GM21528 (cell line): Measurements from ENCODE around the gene SERINC5.

Source experiments
- ATAC-seq: cut with Tn5 transposase; IDR thresholded peaks from one replicate; pipeline ENCODE4 v1.9.1; 2021; ENCODE audit warnings: mild to moderate bottlenecking, moderate library complexity; ENCODE audit not compliant: unreplicated experiment, low FRiP score

The SERINC5 gene

DNA sequence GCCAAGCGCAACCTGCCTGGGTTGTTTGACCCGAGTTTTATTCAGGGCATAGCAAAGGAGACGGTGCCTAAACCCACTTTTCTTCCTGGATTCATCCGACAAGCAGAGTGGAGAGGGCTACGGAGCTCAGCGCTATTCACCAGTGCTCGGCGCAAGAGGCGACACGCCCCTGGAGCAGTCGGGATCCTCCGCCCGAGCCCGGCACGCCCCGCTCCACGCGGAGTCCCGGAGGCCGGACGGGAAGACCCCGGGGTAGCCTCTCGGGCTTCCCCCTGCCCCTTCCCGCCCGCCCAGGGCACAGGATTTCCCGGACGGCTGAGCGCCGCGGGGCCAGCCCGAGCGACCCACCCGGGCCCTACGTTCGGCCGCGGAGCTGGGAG lies 427 bp downstream of the SERINC5 start:
- ATAC-seq: peak; percentile 45

DNA sequence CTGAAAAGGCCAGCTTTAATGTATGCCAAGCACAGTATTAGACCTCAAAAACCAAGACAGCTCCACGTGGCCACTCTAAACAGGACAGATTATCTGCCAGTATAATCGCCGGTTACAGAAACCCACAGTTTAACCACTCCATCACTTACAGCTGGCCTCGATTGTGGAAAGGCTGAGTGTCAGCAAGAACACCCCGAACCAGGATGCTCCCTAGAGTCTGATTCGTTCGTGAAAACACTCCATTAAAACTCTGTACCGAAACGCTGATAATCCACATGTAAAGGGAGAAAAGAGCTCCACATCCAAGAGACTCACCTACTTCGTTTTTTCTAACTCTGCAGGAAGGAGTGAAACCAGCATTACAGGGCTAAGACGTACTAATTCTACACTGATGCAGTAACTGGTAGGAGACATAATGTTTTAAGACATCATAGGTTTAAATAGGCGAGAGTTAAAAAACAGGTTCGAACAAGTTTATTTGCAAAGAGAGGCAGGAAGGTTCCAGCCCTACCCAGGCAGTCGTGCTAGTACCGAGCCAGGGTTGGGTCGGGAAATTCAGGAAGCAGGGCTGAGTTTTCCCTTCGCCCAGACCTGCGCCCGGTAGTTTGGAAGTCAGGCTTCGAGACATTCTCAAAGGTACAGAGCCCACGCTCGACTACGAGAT lies 949 bp downstream of the SERINC5 start:
- no peak for ATAC-seq

DNA sequence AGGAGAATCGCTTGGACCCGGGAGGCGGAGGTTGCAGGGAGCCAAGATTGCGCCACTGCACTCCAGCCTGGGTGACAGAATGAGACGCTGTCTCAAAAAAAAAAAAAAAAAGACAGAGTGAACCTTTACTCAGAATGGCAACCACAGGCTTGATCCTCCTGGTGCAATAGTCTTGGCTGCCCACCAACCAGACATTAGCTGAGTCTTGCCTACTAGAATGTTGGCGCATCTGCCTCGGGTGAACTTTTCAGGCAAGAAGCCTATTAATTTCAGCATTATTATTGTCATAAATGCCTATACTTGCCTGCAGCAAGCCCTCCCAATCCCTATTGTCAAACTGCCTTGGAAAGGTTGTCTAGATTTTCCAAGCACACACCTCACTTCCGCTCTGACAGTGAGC lies 4.2 kb downstream of the SERINC5 start:
- no peak for ATAC-seq

DNA sequence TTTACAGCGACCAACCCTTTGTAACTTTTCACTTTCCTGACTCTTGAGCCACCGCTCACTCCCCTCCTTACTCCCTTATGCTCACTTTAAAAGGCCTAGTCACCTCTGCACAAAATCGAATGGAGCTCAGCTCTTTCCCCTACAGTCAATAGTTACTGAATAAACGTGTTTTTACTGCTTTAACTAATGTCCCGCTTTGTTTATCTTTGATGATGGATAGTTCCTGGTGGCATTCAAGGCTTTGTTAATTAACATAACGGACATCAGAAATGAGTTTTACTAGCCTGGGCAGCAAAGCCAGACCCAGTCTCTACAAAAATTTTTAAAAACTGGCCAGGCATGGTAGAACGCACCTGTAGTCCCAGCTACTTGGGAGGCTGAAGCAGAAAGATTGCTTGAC lies 5.0 kb downstream of the SERINC5 start:
- no peak for ATAC-seq

DNA sequence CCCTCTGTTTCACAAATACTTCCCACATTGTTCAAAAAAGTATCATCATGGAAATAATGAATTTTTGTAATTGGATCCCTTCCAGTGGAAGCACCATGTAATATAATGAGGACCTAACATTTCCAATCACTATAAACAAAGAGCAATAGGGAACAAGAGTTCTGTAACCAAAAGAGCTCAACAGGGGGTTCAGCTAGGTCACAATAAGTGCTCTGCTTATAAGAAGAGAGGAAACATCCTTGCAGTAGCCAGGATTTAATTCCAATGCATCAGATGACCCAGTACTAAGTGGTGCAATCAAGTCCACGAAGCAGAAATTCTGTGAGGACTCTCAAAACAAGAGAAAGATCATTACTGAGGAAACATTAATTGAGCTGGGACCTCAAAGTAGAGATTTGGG lies 5.9 kb downstream of the SERINC5 start:
- ATAC-seq: no peak

DNA sequence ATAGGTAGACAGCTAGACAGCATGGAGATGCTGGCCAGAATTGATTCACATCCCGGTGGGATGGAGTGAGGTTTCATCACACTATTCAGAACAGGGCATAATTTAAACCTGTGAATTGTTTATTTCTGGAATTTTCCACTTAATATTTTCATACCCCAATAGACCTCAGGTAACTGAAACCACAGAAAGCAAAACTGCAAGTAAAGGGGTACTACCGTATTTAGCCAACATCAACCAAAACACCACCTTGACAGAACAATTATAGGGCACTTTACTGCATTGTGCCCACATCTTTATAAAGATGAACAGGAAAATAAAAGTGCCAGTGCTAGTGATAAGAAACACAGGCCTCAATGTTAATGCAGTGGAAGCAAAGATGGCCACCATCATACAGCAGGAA lies 7.5 kb downstream of the SERINC5 start:
- ATAC-seq: no peak

DNA sequence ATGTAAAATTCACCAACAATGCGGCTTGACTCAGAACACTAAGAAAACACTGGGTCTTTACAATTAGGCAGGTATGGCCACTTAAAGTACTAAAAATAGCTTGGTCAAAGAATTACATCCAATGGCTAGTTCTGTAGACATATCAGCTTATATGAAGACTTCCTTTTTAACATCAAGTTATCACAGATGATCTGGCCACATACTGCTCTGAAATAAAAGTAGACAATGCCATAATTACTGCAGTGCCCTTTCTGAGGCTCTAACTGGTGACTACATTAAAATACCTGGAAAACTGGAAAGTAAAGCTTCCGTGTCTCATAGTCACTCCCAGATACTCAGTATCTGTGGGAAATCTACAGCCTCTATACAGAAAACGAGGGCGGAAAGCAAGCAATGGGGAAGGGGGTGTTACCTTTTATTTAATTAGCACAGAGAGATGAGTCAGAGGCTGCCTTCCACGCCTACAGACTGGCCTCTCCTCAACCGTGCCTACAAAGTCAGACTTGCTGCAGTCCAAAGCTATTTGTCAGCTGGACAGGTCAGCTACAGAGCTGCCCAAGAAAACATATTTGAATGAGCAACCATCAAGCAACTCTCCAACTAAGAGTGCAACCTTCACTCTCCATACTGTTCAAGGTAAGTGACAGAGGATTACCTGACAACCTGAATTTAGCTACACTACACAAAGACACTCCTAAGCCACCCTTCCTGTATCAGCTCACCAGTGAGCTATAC lies 8.7 kb downstream of the SERINC5 start:
- peak; percentile 78 for ATAC-seq

DNA sequence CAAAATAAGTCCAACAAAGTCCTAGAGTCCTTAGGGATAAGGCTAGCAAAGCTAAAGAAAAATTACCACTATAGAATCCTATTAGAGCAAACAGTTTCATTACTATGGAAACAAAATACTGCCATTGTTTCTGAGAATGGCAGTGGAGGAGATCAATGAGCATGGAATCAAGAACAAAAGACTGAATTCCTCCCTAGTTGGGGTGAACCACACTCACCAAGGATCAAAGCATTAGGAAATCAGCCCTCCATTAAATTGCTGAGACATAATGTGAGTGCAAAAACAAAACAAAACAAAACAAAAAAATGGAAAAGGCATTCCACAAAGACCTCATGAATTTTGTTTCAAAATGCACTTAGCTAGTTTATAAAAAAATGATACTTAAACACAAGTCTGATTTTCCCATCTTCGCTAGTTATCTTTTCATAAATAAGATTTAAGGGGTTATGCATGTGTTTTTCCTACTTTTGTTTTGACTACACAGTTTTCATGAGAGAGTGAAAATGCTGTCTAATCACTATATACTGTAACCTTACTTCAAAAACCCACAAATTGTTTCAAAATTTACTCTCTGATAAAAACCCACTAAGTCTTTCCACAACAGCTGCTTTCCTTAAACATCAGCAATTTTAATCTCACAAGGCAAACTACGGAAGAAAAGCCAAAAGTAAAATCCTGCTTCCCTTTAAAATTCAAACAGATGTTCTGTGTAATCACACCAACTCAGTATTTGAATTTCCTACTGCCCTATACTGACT lies 9.7 kb downstream of the SERINC5 start:
- ATAC-seq: no peak

DNA sequence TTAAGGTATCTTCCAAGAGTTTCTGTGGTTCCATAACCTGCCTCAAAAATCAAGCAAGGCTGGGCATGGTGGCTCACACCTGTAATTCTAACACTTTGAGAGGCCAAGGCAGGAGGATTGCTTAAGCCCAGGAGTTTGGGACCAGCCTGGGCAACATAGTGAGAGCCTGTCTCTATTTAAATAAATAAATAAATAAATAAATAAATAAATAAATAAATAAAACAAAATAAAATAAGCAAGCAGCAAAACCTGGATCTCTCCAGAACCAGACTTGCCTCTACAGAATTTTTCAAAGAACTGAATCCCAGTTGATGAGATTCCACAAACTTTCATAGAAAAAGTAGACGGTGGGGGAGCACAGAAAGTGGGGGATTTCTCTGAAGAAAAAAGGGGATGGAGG lies 12.3 kb downstream of the SERINC5 start:
- ATAC-seq: no peak

DNA sequence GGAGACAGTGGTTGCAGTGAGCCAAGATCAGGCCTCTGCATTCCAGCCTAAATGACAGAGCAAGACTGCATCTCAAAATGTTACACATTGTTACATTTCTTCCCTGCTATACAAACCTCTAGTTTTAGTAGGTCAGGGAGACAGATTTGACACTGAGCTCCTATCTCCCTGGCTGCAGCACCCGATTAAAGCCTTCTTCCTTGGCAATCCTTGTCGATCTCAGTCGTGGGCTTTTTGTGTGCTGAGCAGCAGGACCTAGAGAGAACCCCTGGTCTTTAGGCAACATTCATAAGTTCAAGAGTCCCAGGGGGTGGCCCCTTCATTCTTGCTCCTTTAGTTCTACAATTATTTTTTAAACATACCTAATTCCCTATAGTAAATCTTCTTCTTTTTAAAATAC lies 13.0 kb downstream of the SERINC5 start:
- no peak for ATAC-seq

DNA sequence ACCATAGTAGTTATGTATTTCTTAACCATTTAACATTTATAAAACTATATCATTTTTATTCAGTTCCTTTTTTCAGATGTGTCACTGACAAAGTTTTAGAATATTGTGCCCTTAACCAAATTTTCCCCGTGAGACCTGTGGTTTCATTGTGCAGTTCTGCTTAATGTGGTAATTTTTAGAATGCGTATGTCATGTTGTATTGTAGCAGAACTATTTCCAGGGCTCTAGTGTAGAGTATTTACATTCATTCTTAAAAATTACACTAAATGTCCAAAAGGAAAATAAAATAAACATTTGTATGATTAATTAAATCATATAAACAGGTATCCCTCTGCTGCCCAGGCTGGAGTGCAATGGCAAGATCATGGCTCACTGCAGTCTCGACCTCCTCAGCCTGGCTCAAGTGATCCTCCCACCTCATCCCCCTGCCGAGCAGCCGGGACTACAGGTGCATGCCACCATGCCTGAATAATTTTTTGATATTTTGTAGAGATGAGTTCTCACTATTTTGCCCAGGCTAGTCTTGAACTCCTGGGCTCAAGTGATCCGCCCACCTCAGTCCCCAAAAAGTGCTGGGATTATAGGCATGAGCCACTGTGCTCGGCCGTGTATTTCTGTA lies 15.4 kb downstream of the SERINC5 start:
- no peak for ATAC-seq

DNA sequence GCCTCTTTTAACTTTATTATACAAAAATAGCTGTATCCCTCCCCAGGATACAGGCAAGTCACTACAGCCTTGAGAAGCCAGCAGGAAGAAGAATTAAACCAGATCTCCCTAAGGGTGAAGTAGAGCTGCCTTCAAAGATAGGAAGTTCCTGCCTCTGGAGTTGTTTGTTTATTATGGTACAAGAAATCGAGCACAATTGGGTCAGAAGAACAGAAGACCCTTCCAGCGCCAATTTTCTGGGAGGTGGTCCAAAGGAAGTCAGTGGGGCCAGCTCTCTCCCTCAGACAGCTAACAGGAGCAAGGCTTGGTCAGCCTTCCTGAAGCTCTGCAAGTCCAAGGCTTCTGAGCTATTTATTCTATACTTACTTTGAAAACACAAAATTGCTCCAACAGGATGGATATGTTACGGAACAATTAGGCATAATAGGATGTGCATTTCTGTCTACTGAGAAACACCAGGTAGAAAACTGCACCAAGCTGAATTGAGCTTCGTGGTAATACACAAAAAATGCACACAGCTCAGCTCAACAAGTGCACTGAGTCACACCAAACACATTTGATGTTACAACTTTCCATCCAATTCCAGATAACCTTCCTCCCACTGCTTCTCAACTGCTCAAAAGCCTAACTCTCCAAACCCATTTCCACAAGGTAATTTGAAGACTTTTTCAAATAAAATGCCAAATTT lies 16.0 kb downstream of the SERINC5 start:
- no peak for ATAC-seq

DNA sequence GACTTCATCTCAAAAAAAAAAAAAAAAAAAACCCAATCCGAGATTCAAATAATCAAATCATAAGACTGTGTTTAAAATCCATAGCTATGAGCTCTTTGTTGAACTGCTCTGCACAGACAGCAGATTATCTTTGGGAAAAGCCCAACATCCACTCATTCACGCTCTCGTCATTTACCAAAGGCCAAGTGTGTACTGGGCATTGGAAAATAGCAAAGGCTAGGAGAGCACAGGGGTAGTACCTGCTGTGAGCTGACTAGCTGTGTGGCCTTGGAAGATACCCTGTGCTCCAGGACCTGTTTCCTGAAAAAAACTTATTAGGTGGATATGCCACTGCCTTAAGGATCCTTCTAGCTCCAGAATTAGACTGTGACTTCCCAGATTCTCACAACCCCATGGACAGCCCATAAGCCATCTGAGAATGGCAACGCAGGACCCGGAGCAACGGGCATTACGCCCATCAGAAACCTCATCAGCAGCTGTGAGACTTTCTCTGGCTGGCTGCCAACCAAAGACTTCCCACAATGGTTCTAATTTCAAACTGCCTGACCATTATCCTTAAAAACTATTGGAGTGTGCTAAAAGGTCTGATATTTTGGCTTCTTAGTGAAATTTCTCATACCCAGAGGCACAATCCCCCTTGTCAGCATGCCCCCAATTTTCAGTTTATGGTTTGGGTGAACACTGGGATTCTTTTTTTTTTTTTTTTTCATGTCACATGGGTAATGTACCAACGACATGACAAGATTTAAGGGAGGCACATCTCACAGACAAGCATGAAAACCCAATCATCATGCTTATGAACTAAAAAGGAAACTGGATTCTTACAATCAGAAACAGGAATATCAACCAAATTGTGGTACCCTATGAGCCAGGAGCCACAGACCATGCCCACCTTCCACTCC lies 16.8 kb downstream of the SERINC5 start:
- ATAC-seq: no peak

DNA sequence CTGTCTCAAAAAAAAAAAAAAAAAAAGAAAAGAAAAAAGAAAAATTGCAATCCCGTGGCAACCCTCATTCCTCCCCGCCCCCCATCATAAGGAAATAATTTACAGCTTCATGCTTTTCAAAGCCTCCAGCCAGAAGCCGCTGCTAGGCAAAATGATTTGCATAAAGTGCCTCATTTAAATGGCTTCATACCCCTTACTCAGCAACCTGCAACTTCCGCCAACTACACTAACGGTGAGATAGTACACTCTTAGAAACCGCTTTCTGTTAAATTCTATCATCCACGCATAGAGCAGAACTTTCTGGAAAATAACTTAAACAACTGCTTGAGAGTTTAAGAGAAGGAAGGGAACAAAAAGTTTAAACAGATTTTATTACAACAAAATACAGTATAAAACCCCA lies 17.8 kb downstream of the SERINC5 start:
- no peak for ATAC-seq

DNA sequence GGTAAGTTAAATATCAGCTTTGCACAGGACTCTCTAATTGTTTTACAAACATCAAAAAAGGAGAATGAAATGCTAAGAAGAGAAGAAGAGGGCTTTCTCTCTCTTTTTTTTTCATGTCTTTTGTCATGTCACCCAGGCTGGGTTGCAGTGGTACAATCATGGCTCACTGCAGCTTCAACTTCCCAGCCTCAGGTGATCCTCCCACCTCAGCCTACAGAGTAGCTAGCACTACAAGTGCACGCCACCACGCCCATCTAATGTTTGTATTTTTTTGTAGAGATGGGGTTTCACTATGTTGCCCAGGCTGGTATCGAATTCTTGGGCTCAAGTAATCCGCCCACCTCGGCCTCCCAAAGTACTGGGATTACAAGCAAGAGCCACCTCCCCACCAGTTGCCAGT lies 18.6 kb downstream of the SERINC5 start:
- ATAC-seq: no peak

DNA sequence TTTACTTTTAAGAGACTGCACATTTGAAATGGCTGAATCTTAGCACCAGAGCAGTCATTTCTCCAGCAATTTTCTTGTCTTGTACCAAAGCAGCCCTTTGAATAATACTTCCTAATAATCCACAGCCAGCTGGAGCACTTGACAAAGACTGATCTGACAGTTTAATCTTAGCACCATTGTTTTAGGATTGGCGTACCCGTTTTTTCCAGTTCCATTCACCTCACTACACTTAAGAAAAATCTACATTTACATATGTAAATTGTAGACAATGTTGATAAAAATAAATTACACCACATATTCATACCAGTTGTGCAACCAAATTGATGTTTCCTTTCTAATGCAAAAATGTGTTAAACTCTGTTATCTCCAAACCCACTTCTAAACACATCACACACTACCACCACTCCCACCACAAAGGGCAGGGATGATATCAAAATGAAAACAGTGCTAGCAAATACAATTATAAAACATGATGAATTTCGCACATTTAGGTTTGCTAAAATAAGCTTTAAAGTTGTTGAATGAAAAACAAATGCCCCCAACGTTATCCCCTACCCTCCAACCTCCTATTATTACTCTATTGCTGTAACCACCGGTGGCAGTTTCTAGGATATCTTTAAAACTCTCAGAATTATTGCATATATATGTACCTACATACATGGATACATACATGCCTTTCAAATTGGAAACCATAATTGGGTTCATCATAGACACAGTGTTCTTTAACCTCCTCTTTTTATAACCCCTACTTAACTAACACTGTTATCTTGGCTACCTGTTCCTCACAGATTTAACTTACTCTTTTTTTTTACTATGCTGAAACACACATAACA lies 21.5 kb downstream of the SERINC5 start:
- no peak for ATAC-seq

DNA sequence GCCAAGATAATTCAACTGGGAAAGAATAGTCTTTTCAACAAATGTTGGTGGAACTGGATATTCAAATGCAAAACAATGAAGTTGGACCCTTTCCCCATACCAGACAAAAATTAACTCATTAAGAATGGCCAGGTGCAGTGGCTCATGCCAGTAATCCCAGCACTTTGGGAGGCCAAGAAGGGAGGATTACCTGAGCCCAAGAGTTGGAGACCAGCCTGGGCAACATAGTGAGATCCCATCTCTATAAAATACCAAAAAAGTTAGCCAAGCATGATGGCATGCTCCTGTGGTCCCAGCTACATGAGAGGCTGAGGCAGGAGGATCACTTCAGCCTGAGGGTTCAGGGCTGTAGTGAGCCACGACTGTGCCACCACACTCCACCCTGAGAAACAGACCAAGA lies 24.2 kb downstream of the SERINC5 start:
- ATAC-seq: no peak

DNA sequence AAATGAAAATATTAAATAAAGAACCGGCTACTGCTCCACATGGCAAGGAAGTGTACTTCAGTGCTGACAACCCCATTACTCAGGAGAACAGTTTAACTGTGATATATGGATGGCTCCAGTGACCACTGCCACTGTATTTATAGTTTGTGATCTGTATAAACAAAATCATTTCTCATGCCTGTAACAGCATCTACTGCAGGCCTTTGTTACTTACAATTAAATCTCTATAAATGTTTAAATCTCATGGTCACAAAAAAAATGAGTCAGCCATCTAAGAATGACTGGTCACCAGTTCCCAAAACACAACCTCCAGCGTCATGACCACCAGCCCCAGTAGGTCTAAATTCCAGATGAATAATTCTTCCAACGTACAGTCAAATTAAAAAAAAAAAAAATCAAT lies 24.6 kb downstream of the SERINC5 start:
- no peak for ATAC-seq
